Stimulated activated CD8-positive, alpha-beta memory T cell treated with anti-CD3 and anti-CD28 coated beads, Interleukin-2, amount 100 ng/mL, for 1 hour (primary cell): ENCODE measurements around the gene ELL.

Experiments used
- DNase-seq, 2 donors: peaks; one replicate each; pipeline ENCODE4 v3.0.0-alpha.2; 2020; ENCODE audit warnings: low read depth in 2 of 2

Gene ELL

DNA sequence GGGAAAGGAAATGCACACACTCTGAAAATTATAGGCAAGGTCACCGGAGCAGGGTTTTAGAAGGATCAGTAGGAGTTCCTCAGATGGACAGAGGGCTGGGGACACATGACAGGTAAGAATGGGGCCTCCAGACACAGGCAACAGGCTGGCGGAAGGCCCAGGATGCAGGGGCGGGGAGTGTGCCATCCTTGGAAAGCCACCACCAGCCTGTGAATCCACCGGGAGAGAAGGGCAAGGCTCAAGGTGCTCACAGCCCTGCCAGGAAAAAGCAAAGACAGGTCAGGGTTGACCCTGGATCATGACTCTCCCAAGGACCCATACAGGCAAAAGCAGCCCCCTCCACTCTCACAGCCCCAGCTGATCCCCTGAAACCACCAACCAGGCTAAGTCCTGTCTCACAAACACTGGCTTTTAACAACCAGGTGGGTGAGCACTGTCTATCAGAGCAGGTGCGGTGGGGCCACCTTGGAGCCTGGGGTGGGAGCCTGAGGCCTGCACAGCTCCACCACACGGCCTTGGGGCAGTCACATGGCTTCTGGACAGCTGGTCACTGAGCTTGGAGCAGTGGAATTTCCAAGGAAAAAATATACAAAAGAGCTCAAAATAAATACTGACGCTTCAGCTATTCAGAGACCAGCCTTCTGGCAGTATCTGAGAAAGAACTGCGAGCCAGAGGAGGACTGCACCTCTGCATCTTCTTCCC lies 48.7 kb downstream of the ELL start:
- DNase-seq = no peak

DNA sequence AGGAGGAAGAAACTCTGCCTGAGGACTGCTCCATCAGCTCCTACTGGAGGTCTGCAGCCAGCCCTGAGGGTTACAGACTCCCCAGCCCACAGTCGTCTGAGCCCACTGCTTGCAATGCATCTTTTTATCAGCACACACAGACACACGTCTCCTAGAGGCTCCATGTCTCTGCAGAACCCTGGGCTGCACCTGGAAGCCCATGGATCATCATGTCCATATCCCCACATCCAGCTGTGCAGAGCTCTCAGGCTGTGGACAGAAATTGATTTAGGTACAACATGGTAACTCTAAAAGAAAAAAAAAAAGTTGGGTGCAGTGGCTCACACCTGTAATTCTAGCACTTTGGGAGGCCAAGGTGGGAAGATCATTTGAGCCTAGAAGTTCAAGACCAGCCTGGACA lies 51.1 kb downstream of the ELL start:
- DNase-seq = no peak

DNA sequence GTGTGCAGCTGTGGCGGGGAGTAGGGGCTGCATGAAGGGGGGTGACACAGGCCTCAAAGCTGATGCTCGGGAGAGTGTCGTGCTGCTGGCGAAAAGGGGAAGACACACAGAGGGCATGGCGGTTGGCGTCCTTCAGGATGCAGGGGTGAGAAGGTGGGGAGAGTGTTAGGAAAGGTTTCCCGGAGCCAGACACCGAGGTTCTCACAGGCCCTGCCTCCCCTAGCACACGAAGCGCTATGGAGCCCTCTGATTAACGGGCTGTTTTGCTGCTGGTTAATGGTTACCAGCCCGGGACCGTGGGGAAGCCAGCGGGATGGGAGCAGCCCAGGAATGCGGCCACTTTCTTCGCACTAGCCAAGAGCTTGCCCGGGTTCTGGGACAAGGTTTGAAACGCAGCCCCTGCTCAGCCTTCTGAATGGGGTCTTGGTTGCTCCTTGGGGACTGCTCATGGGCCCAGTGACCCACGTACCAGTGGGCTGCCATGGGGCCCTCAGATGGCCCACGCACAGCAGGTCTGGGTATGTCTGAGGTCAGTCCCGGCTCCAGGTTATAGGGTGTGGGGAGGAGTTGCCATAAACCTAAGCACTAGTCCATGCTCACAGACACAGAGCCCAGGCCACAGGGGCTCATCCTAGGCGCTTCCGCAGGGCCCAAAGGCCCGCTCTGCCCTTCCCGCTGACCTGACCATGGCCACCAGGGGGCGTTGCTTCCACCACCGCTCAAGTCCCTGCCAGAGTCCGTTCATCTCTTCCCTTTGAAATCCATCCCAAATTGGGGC lies 52.6 kb downstream of the ELL start:
- DNase-seq = peak; percentile 32 to 35

DNA sequence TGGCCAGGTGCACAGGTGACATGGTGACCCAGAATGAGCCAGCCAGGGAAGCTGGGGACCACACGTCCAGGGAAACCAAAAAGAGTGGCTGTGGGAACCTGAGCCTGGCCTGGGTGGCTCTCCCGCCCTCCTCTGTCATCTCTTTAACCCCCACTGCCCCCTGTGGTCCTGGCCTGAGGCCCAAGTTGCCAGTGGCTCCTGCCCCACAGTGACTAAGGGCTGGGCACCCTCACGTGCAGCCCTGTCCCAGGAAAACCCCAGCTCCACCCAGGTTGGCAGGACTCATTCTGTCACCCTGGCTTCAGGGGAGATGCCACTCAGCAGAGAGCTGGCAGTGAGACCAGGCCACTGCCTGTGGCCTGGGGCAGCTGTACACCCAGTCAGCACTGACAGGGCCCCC lies 53.4 kb downstream of the ELL start:
- DNase-seq = no peak

DNA sequence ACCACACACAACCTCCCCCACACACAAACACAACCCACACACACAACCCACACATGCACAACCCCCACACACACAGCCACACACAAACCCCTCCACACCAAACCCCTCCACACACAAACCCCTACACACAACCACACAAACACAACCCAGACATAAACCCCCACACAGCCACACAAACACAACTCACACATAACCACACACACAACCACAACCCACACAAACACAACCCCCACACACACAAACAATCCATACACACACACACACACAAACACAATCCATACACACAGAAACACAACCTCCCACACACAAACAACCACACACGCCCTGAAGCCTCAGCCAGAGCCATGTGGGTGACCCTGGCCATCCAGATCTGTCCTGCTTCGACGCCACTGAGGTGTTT lies 53.9 kb downstream of the ELL start:
- no peak for DNase-seq

DNA sequence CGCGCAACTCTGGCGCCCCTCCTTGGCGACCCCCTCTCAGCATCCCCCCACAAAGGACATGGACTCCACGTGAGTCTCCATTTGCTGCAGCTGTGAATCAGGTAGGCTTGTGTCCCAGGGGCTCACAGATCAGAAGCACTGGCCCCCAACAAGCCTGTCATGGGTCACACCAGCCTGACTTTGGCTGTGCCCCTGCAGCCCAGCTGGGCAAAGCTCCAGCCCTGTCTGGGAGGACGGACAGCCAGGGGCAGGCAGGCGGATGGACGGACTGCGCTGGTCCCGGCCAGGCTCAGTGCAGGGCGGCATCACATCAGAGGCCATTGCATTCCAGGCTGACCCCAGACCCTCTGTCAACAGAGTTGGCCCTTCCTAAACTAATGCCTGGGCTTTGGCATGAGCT lies 55.5 kb downstream of the ELL start:
- no peak for DNase-seq

DNA sequence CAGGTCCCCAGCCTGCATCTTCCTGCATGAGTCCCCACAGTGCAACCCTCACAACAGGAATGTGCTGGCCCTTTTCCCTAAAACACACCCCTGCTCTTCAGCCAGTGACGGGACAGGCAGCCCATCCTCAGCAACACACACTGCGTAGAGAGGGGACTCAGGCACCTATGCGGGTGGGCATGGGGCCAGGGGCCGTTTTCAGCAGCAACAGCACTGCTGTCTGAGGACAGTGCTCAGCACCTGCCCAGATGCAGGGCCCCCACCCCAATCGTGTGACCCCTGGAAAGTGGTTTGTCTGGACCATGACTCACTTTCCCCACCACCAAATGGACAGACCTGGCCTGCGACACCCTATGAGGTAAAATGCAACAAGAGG lies 55.9 kb downstream of the ELL start:
- DNase-seq = no peak

DNA sequence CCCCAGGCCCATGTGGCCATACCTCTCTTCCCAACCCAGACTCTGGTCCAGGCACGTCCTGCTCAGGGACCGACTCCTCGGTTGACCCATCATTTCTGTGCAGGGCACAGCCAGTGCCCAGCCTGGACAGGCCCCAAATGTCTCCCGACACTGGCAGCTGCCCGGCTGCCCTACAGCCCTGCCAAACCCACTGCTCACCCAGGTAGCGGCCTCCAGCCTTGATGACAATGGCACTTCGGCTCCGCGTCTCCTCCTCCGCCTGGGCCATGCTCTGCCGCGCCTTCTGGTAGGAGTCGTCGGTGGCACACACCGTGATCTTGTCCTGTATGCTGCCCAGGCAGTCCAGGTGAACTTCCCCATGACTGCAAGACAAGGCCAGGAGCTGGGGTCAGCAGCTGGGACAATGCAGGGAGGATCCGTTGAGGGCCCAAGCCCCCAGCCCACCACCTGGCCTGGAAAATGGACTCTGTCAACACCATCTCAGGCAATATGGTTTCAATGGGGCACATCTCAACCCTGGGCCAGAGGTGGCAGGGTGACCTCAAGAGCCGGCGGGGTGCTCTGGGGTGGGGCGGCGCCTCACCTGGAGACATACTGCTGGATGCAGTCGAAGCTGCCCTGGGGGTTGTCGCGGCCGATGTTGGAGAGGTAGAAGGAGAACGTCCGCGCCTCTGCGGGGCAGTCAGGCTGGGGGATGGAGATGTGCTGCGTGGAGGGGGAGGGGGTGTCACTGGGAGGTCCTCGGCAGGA lies 56.5 kb downstream of the ELL start:
- no peak for DNase-seq

DNA sequence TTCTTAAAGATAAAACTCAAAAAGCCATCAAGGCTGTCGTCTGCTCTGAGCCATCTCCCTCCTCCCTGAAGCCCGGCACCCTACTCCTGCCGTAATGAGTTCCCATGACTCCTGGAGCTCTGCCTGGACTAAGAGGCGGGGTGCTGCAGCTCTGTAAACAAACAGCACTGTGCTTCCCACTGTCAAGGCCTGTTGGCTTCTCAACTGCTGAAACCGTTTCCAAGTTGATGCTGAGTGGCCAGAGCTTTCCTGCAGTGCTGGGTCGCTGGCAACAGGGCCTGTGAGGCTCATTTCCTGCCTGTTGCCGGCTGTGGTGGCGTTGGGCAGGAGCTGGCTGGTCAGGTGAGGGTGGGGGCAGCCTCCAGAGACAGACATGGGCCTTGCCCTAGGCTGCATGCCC lies 57.2 kb downstream of the ELL start:
- DNase-seq = no peak

DNA sequence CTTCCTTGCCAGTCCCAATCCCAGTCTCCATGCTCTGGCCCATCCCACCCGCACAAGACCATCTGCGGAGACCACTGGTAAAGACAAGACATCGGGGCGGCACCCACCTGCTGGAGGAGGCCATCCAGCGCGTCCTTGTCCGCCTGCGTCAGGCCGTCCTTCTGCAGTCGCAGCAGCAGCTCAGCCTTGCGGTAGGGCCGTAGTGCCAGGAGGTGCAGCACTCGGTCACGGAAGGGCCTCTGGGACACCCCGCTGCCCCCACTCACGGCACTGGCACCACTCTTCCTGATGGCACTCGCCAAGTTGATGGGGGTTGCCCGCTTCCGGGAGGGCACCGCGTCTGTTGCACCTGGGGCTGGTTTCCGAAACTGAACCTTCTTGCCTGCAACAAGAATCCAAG lies 60.4 kb downstream of the ELL start:
- DNase-seq = no peak

DNA sequence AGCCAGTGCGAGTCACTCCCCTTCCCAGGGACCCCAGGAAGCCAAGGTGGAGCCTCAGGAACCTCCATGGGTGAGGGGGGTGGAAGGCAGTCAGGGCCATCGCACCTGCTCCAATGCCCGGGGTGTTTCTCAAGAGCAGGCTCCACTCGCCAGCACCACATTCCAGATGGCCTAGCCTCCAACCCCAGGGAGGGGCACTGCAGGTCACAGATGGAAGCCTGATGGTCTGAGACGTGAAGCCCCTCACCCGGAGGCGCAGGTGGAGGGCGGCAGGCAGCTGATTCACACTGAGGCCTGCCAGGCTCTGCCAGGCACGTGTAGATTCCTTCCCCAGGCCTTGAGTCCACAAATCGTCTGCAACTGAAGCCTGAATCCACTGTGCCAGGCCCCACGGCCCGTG lies 61.0 kb downstream of the ELL start:
- DNase-seq = no peak

DNA sequence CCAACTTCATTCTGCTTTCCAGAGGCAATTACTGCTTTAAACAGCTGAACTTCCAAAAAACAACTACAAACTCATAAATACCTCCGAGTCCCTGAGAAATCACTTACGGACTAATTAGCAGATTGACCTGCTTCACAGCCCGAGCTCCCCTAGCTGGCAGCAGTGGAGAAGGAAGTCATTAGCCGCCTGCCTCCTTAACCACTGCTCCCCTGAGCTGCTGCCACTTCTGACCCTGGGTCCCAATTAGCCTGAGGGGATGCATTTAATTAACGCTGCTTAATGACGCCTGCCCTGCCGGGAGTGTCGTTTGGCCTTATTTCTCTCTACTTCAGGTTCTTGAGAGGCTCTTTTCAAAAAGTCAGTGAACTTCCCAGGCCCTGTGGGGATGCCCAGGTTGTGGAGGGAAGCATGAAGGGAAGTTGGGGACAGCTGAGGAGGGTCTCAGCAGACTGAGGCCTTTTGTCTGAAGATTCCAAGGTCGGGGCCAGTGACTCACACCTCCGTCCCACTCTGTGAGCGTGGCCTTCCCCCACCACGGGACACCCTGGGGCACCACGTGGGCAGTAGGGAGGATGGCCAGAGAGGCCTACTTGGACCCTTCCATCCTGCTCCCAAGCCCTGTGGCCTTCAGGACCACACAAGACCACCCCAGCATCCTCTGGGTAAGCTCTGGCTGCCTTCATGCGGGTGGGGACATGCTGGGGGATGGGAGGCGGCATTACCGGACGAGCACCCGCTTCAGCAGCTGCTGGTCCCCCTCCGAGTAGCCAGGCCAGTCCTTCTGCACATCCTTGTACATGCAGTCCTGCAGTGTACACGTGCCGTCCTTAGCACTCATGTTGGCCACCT lies 64.2 kb downstream of the ELL start:
- no peak for DNase-seq

DNA sequence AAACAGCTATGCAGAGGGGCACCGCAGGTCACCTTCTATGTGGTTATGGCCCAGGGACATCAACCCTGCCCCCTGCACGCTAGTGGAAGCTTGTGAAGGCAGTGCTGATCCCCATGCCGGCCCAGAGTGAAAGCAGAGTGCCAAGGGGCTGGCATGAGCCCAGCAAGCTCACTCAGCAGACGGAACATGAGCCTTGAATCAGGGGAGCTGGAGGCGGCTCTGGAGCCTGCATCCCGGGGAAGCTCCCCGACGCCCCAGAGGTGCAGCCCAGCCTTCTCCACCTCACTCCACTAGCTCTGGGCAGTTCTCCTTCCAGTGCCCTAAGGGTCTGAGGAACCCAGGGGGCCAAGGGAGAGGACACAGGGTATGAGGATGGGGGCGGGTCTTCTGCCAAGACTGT lies 64.9 kb downstream of the ELL start:
- DNase-seq = no peak

DNA sequence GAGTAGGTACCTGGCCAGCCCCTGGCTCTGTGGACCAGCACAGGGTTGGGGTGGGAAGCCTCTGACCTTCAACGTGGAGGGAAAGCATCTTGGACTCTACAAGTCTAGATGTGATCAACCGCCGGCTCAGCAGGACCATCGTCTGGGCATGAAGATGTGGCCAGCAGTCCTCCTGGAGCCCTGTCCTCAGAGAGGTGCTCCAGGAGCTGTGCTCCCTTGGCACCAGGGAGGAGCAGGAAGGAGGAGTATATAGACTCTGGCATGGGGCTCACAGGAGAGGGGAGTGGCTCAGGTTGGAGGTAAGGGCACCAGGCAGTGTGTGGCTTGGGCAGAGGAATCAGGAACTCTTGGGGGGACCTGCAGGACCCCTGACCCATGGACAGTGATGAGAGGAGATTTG lies 65.6 kb downstream of the ELL start:
- DNase-seq = no peak

DNA sequence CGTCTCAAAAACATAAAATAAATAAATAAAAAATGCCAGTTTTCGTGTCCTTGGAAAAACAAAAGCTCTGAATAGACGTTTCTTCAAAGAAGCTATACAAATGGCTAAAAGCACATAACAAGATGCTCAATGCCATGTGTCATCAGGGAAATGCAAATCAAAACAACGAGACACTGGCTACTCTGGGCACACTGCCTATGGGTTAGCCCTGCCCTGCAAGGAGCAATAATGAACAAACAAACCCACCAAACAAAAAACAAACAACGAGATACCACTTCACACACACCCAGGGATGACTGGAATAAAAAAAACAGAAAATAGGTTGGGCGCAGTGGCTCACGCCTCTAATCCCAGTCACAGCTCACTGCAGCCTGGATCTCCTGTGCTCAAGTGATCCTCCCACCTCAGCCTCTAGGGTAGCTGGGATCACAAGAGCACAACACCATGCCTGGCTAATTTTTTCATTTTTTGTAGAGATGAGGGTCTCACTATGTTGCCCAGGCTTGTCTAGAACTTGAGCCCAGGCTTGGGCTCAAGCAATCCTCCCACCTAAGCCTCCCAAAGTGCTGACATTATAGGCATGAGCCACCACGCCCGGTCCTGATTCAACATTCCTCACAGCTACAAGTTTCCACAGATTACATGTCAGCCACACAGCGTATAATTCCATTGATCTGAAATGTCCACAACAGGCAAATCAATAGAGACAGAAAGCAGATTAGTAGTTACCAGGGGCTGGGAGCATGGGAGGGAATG lies 68.4 kb downstream of the ELL start:
- DNase-seq = no peak

DNA sequence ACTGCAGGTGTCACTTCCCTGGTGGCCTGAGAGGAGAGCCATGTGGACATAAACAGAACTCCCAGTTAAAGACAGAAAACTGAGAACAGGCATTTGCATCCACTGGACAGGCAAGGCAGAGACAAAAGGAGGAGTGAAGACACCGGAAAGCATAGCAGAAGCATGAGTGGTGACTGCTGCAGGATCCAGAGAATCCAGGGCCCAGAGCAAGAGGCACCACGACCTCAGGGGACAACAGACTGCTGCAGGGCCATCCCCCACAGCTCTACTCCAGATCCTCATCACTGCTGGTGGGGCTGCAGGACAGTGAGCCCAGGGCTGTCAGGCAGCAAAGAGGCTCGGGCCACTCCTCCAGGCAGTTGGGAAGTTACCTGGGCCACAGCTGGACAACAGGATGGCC lies 69.5 kb downstream of the ELL start:
- DNase-seq = no peak

DNA sequence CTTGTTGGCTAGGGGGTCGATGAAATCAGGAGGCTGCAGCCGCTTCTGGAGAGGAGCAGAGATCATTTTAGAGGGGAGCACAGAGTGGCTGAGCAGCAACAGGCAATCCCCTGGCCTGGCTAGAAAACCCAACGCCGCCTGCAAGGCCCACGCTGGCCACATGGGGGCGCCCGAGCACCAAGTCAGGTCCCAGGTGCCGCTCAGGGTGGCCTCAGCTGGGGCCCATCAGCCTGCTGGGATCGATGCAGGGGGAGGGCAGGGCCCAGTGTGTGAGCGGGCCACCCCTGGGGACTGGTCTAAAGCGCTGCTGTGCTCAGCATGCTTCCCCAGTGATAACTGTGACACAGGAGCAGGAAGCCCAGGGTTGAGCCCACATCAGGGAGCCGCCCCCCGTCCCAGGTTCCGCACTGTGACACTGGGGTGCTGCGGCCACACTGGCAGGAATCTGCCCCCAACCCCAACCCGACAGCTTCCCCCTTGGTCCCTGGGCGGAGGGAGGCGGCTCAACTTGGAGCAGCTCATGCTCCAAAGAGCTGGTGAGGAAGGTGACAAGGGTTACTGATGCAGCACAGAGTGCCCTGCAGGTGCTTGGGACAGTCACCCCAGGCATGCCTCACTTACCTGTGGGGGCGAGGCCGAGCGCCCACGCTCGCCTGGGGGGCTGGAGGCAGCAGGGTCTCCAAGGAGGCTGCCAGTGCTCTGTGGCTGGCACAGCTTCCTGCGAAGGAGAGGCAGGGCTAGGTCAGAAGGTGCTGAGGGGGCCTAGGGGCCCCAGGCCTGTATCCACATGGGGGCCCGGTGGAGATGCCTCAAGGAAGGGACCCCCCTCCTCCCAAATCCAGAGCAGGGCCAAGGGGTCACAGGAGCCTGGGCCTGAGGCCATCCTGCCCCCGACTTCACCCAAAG lies 70.7 kb downstream of the ELL start:
- peak; percentile 76 to 80 for DNase-seq

DNA sequence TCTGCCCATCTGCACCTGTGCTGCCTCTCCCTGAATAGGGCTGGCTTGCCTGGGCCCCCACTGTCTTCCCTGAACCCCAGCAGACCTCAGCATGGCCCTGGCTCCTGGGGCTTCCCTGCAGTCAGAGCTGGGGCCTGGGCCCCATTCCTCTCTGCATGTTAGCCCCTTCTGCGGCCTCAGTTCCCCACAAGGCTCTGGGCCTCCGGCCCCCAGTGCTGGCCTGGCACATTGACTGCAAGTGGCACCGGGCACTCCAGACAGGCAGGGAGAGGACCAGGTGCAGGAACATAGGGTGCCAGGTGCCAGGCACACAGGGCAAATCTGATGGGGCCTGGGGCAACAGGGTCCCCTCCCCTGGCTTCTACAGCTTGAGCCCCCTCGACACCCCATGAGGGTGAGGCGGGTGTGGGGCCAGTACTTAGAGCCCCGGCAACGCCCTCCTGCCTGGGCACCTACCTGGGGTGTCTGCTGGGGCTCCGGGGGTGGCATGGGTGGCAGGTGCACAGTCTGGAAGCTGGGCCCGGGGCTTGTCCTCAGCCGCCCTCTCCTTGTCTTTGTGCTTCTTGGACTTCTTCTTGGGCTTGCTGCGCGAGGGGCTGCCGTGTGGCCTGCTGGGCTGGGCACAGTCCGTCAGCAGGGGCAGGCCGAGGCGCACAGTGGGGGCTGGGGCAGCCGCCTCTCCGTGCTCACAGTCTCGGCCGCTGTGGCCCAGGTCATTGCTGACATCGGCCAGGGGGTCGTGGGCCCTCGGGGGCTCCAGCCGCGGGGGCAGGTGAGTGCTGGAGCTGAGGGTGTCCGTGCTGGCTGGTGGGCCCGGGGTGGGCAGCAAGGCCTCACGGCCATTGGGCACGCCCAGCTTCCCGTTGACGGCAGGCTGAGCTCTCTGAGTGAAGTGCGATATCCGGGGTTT lies 71.6 kb downstream of the ELL start:
- no peak for DNase-seq

DNA sequence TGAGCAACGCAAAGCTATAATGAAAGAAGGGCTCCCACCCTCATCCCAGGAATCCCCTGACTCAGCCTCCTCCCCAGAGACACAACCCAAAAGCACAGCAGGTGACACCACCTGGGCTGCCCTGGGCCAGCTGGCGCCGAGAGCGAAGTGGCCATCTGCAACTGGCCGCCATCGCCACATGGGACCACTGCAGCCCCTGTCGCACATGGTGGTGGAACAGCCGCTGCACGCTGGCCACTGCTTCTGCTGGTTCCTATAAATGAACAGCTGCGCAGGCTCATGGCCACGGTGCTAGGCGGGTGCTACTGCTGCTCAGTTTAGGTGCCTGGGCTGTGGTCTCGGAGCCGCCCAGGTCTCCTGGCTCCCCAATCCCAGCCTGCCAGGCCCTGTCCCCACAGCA lies 72.3 kb downstream of the ELL start:
- DNase-seq = no peak
